ENCODE results near the gene CDC25B. TPM values are rescaled to one million over a fixed set of nuclear protein-coding genes. Genes with fewer than 3 reads are reported as not detected.

CDC25B gene
- total RNA-seq, 1 donor from 2014 or later = 26.5 TPM

- Histone ChIP-seq H3K27ac (peak overlapping the region; percentile 88), H3K36me3 (no peaks in the 10 kb centered on the region), H3K4me1 (peaks cover 48% of the 10 kb centered on the region), H3K9me3 (no peaks in the 10 kb centered on the region), H3K4me3 (no peak overlapping the region), H3K27me3 (no peaks in the 10 kb centered on the region)
- intact Hi-C loops (cut with DNase I) = no loop called here
- TF ChIP-seq CTCF (IDR thresholded peaks at IDR 0.05) (no peak), POLR2AphosphoS5 (IDR thresholded peaks at IDR 0.05; ENCODE audit: insufficient read depth in 1 of 2, low read depth in 1 of 2) (no peak), POLR2A (IDR thresholded peaks at IDR 0.05) (no peak)
- peak in 1 of 2 donors; percentile 88 for DNase-seq (ENCODE audit: extremely low spot score in 2 of 2)
These were observed 17.1 kb downstream of the CDC25B start for GRCh38 chr20:3812975-3813847.

- Histone ChIP-seq H3K4me1 (peaks cover 48% of the 10 kb centered on the region), H3K9me3 (no peaks in the 10 kb centered on the region), H3K4me3 (no peak overlapping the region), H3K27ac (peak overlapping the region; percentile 88), H3K36me3 (no peaks in the 10 kb centered on the region), H3K27me3 (no peaks in the 10 kb centered on the region)
- no peak for TF ChIP-seq POLR2A (IDR thresholded peaks at IDR 0.05)
- TF ChIP-seq CTCF (IDR thresholded peaks at IDR 0.05) = no peak
- no peak for TF ChIP-seq POLR2AphosphoS5 (IDR thresholded peaks at IDR 0.05; ENCODE audit: insufficient read depth in 1 of 2, low read depth in 1 of 2)
- intact Hi-C loops (cut with DNase I) = no loop called here
- no peak for DNase-seq (ENCODE audit: extremely low spot score in 2 of 2)
These were observed 17.9 kb downstream of the CDC25B start for GRCh38 chr20:3813848-3814581.

- H3K9me3 ChIP-seq = no peaks in the 10 kb centered on the region
- DNase-seq (ENCODE audit: extremely low spot score in 2 of 2) = no peak
- H3K27me3 ChIP-seq = no peaks in the 10 kb centered on the region
- no peaks in the 10 kb centered on the region for H3K36me3 ChIP-seq
- H3K4me1 ChIP-seq = peaks cover 52% of the 10 kb centered on the region
- H3K27ac ChIP-seq = no peak overlapping the region
- intact Hi-C loops (cut with DNase I) = no loop called here
- no peak overlapping the region for H3K4me3 ChIP-seq
- no peak for TF ChIP-seq CTCF (IDR thresholded peaks at IDR 0.05)
- no peak for TF ChIP-seq POLR2AphosphoS5 (IDR thresholded peaks at IDR 0.05; ENCODE audit: insufficient read depth in 1 of 2, low read depth in 1 of 2)
- TF ChIP-seq POLR2A (IDR thresholded peaks at IDR 0.05) = no peak
These were observed 18.9 kb downstream of the CDC25B start for GRCh38 chr20:3814928-3815495.

- Histone ChIP-seq H3K27ac (no peak overlapping the region), H3K9me3 (no peaks in the 10 kb centered on the region), H3K27me3 (no peaks in the 10 kb centered on the region), H3K36me3 (no peaks in the 10 kb centered on the region), H3K4me1 (peaks cover 44% of the 10 kb centered on the region), H3K4me3 (no peak overlapping the region)
- intact Hi-C loops (cut with DNase I) = no loop called here
- TF ChIP-seq POLR2AphosphoS5 (IDR thresholded peaks at IDR 0.05; ENCODE audit: insufficient read depth in 1 of 2, low read depth in 1 of 2) (no peak), CTCF (IDR thresholded peaks at IDR 0.05) (no peak), POLR2A (IDR thresholded peaks at IDR 0.05) (no peak)
- no peak for DNase-seq (ENCODE audit: extremely low spot score in 2 of 2)
These were observed 19.7 kb downstream of the CDC25B start for GRCh38 chr20:3815703-3816315.

All from vagina (tissue), 2 donors.